B cell (primary cell): ENCODE measurements around the gene NEMP2. TPM values are rescaled to one million over a fixed set of nuclear protein-coding genes. Genes with fewer than 3 reads are reported as not detected.
"Not testable (repeated sequence)": the region's sequence is repeated elsewhere in the genome, so short reads cannot be mapped to it uniquely, and the experiment has no call there.

Experiments
- ATAC-seq: fragments of 200-7000 bp; cut with Tn5 transposase; one replicate; pipeline ENCODE4 v1.10.0; 2021; ENCODE audit warnings: low read depth, mild to moderate bottlenecking, moderate number of reproducible peaks, moderate library complexity
- CTCF ChIA-PET: fragments of 350-600 bp; sonication (Branson Sonifier 250); formaldehyde crosslinking; loops from one replicate; lab custom pipeline; 2021; ENCODE audit warnings: antibody characterized with exemption, inconsistent platforms; lab: Charles Lee
- POLR2A ChIA-PET: fragments of 350-600 bp; sonication (Branson Sonifier 250); formaldehyde crosslinking; loops from one replicate; lab custom pipeline; 2021; ENCODE audit warnings: antibody characterized with exemption; lab: Charles Lee
- DNase-seq: peaks from one replicate; pipeline ENCODE4 v3.0.0; 2013
- H2AFZ ChIP-seq: 2 replicates; pipeline ENCODE4 v1.6.1; 2012; ENCODE audit warnings: mild to moderate bottlenecking, low read depth, low read length; ENCODE audit not compliant: insufficient read depth, poor library complexity, severe bottlenecking
- H3K27ac ChIP-seq, 2 donors: 1 replicate in 1 of 2; 2 replicates in 1 of 2; pipeline ENCODE4 v1.5.1; 2012 to 2013; ENCODE audit warnings: low read length in 2 of 2, mild to moderate bottlenecking in 2 of 2, moderate library complexity in 1 of 2
- H3K27me3 ChIP-seq, 4 experiments: fragments of 200-600 bp in 1 of 4; sonication (generic) in 1 of 4; replicated peaks in 1 of 4; 1 replicate in 2 of 4; 2 replicates in 2 of 4; pipeline versions ENCODE4 v1.6.1 to v1.7.0; 2013 to 2016; ENCODE audit warnings: low read length in 3 of 4, mild to moderate bottlenecking in 2 of 4, mixed read lengths in 1 of 4, moderate library complexity in 1 of 4; ENCODE audit not compliant: insufficient read depth in 4 of 4, control insufficient read depth in 3 of 4; ENCODE audit errors: control extremely low read depth in 1 of 4
- H3K36me3 ChIP-seq, 2 experiments: replicated peaks in 1 of 2; 1 replicate in 1 of 2; 2 replicates in 1 of 2; pipeline versions ENCODE4 v1.6.1 to v1.7.1; 2013; ENCODE audit warnings: low read length in 1 of 2; ENCODE audit not compliant: insufficient read depth in 2 of 2, control insufficient read depth in 1 of 2; ENCODE audit errors: control extremely low read depth in 1 of 2, extremely low read depth in 1 of 2
- H3K4me1 ChIP-seq, 2 donors: fragments of 200-600 bp in 1 of 2; sonication (generic) in 1 of 2; 1 replicate in 1 of 2; 2 replicates in 1 of 2; pipeline versions ENCODE4 v1.5.1 to v1.6.1; 2013 to 2017; ENCODE audit warnings: low read length in 2 of 2; ENCODE audit not compliant: control insufficient read depth in 2 of 2, insufficient read depth in 2 of 2
- H3K4me2 ChIP-seq: replicated peaks from 2 replicates; pipeline ENCODE3; 2012; ENCODE audit warnings: mild to moderate bottlenecking, low read depth, low read length; ENCODE audit not compliant: poor library complexity, severe bottlenecking
- H3K4me3 ChIP-seq, 5 experiments: fragments of 200-600 bp in 1 of 5; sonication (generic) in 1 of 5; 1 replicate in 3 of 5; 2 replicates in 2 of 5; pipeline versions ENCODE4 v1.5.1 to v1.7.0; 2011 to 2016; ENCODE audit warnings: low read length in 4 of 5, mild to moderate bottlenecking in 4 of 5, low read depth in 2 of 5, control low read depth in 1 of 5, moderate library complexity in 1 of 5; ENCODE audit not compliant: insufficient read depth in 1 of 5; ENCODE audit errors: control extremely low read depth in 1 of 5, extremely low read depth in 1 of 5
- H3K79me2 ChIP-seq: fragments of 200-600 bp; sonication (generic); one replicate; pipeline ENCODE4 v1.6.0; 2016; ENCODE audit warnings: low read length; ENCODE audit not compliant: control insufficient read depth, insufficient read depth
- H3K9ac ChIP-seq: fragments of 200-600 bp; sonication (generic); 2 replicates; pipeline ENCODE4 v1.6.1; 2017; ENCODE audit warnings: mild to moderate bottlenecking, low read length, moderate library complexity
- H3K9me3 ChIP-seq, 3 donors: one replicate each; pipeline versions ENCODE4 v1.6.1 to v1.7.1; 2013; ENCODE audit warnings: low read length in 2 of 3; ENCODE audit not compliant: control insufficient read depth in 2 of 3, insufficient read depth in 1 of 3; ENCODE audit errors: control extremely low read depth in 1 of 3
- H4K20me1 ChIP-seq: 2 replicates; pipeline ENCODE4 v1.6.0; 2012; ENCODE audit warnings: mild to moderate bottlenecking, low read length; ENCODE audit not compliant: insufficient read depth, control insufficient read depth, poor library complexity, severe bottlenecking
- H3K27ac Mint-ChIP-seq: one replicate; pipeline ENCODE4 v1.8.0; 2021; ENCODE audit warnings: mixed read lengths
- H3K27me3 Mint-ChIP-seq: one replicate; pipeline ENCODE4 v1.8.0; 2021; ENCODE audit warnings: mixed read lengths
- H3K4me1 Mint-ChIP-seq: one replicate; pipeline ENCODE4 v1.8.0; 2021; ENCODE audit warnings: mixed read lengths
- H3K4me3 Mint-ChIP-seq: one replicate; pipeline ENCODE4 v1.8.0; 2021; ENCODE audit warnings: mixed read lengths
- H3K9me3 Mint-ChIP-seq: one replicate; pipeline ENCODE4 v1.8.0; 2022; ENCODE audit warnings: mixed read lengths; ENCODE audit not compliant: insufficient read depth
- EZH2 ChIP-seq: IDR thresholded peaks from 2 replicates; pipeline ENCODE4 v1.6.1; 2012; ENCODE audit warnings: borderline replicate concordance, low read depth, mild to moderate bottlenecking, moderate library complexity, low read length; ENCODE audit not compliant: insufficient read depth, poor library complexity, severe bottlenecking
- WGBS: methylation state at CpG from one replicate; pipeline ENCODE4 v1.1.5; 2013; ENCODE audit warnings: missing lambda C conversion rate; ENCODE audit not compliant: insufficient coverage; 5-methylcytosine and 5-hydroxymethylcytosine counted together
- intact Hi-C: fragments of 100-400 bp; cut with micrococcal nuclease; formaldehyde crosslinking; loops from one replicate; pipeline ENCODE4 v1.10.0; 2022
- polyA plus RNA-seq: library from polyadenylated mRNA; depleted of rRNA; stranded (reverse); fragments of >200 nt; gene quantifications from 2 replicates; pipeline ENCODE4 v1.2.3, GENCODE V29; 2012
- total RNA-seq, 2 donors: library from RNA; stranded (reverse); fragments of 120-200 nt in 1 of 2; gene quantifications; 1 replicate in 1 of 2; 2 replicates in 1 of 2; pipeline versions ENCODE4 v1.2.3 to v1.2.4, GENCODE V29; 2013 to 2022
- TF ChIP-seq, protein P1 (sequence below): fragments of 200-600 bp; IDR thresholded peaks from one replicate; pipeline ENCODE4 v1.8.0; 2022; ENCODE audit warnings: antibody characterized with exemption, mild to moderate bottlenecking

NEMP2 gene
- total and polyA plus RNA-seq, 2 donors (not counting 1 experiment from before 2014, with no cell fraction given): 1.3 to 17.3 TPM

DNA sequence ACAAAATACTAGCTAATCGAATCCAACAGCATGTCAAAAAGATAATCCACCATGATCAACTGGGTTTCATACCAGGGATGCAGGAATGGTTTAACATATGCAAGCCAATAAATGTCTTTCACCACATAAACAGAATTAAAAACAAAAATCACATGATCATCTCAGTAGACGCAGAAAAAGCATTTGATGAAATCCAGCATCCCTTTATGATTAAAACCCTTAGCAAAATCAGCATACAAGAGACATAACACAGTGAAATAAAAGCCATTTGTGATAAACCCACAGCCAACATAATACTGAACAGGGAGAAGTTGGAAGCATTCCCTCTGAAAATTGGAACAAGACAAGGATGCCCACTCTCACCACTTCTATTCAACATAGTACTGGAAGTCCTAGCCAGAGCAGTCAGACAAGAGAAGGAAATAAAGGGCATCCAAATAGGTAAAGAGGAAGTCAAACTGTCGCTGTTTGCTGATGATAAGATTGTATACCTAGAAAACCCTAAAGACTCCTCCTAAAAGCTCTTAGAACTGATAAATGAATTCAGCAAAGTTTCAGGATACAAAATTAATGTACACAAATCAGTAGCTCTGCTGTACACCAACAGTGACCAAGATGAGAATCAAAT, 39.8 kb downstream of the NEMP2 start:
- peaks cover 10% of the 10 kb centered on the region for H3K4me1 Mint-ChIP-seq
- H4K20me1 ChIP-seq, H3K4me3 Mint-ChIP-seq, H3K9me3 ChIP-seq, H3K27me3 ChIP-seq, H3K9me3 Mint-ChIP-seq, H3K27me3 Mint-ChIP-seq, H3K4me1 ChIP-seq, DNase-seq, H3K27ac Mint-ChIP-seq, H3K27ac ChIP-seq, ATAC-seq, H3K9ac ChIP-seq, POLR2A ChIA-PET, H2AFZ ChIP-seq, H3K4me2 ChIP-seq, intact Hi-C loops, H3K4me3 ChIP-seq, H3K79me2 ChIP-seq: not testable (repeated sequence)
- H3K36me3 ChIP-seq: peaks cover 9 to 43% of the 10 kb centered on the region in 2 experiments
- CTCF ChIA-PET: interaction anchor here (0.7 to 1.1 kb wide), 2 partner anchors 38 to 185 kb away, joined by 3 to 4 read pairs; no protein-coding TSS in a partner anchor
- WGBS: 100% methylated on average over 2 of the region's 3 CpGs

DNA sequence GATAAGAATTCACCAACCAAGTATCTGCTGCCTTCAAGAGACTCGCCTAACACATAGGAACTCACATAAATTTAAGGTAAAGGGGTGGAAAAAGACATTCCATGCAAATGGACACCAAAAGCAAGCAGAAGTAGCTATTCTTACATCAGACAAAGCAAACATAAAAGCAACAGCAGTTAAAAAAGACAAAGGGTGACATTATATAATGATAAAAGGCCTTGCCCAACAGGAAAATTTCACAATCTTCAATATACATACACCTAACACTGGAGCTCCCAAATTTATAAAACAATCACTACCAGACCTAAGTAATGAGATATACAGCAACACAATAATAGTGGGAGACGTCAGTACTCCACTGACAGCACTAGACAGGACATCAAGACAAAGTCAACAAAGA, 41.4 kb downstream of the NEMP2 start:
- H3K4me1 Mint-ChIP-seq: peaks cover 10% of the 10 kb centered on the region
- WGBS: 0% methylated on average over 1 of the region's 2 CpGs
- ATAC-seq (no peak), DNase-seq (no peak)
- H3K27me3 ChIP-seq: no peaks in the 10 kb centered on the region
- H3K9me3 ChIP-seq: peaks cover 0 to 5% (median 4%) of the 10 kb centered on the region in 3 donors
- H3K27ac Mint-ChIP-seq: no peak overlapping the region
- no peaks in the 10 kb centered on the region for H3K4me1 ChIP-seq
- no peak overlapping the region for H3K27ac ChIP-seq
- no peaks in the 10 kb centered on the region for H3K79me2 ChIP-seq
- no peaks in the 10 kb centered on the region for H4K20me1 ChIP-seq
- CTCF ChIA-PET: no interaction called here
- POLR2A ChIA-PET: no interaction called here
- H3K4me2 ChIP-seq: no peak overlapping the region
- H3K9ac ChIP-seq: no peak overlapping the region
- no peak overlapping the region for H3K4me3 ChIP-seq
- peaks cover 4% of the 10 kb centered on the region for H3K9me3 Mint-ChIP-seq
- intact Hi-C loops: no loop called here
- no peaks in the 10 kb centered on the region for H3K27me3 Mint-ChIP-seq
- no peak overlapping the region for H2AFZ ChIP-seq
- peaks cover 9 to 46% of the 10 kb centered on the region in 2 experiments for H3K36me3 ChIP-seq
- H3K4me3 Mint-ChIP-seq: no peak overlapping the region
- TF ChIP-seq EZH2: no peak
- TF ChIP-seq, protein P1, sequence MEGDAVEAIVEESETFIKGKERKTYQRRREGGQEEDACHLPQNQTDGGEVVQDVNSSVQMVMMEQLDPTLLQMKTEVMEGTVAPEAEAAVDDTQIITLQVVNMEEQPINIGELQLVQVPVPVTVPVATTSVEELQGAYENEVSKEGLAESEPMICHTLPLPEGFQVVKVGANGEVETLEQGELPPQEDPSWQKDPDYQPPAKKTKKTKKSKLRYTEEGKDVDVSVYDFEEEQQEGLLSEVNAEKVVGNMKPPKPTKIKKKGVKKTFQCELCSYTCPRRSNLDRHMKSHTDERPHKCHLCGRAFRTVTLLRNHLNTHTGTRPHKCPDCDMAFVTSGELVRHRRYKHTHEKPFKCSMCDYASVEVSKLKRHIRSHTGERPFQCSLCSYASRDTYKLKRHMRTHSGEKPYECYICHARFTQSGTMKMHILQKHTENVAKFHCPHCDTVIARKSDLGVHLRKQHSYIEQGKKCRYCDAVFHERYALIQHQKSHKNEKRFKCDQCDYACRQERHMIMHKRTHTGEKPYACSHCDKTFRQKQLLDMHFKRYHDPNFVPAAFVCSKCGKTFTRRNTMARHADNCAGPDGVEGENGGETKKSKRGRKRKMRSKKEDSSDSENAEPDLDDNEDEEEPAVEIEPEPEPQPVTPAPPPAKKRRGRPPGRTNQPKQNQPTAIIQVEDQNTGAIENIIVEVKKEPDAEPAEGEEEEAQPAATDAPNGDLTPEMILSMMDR: no peak
